HEK293 (cell line): Measurements from ENCODE around the gene RCN2.

Source experiments
- CTCF ChIA-PET: fragments of 350-600 bp; formaldehyde crosslinking; extraction: SDS; loops from one replicate; lab custom pipeline; 2021; ENCODE audit warnings: antibody characterized with exemption; lab: Yijun Ruan, JAX
- POLR2A ChIA-PET: fragments of 300-600 bp; formaldehyde crosslinking; extraction: SDS; loops from one replicate; lab custom pipeline; 2020; ENCODE audit warnings: antibody characterized with exemption, inconsistent platforms; lab: Yijun Ruan, JAX
- H3K27ac ChIP-seq: fragments of 200-500 bp; sonication (Bioruptor generic); 2 replicates; pipeline ENCODE4 v1.5.1; 2014; ENCODE audit warnings: low read depth, low read length, control low read depth, inconsistent platforms; ENCODE audit errors: extremely low read depth
- H3K36me3 ChIP-seq, 2 experiments: fragments of 200-500 bp in 1 of 2; sonication (Bioruptor generic) in 1 of 2; 1 replicate in 1 of 2; 2 replicates in 1 of 2; pipeline ENCODE4 v1.5.1; 2014 to 2017; ENCODE audit warnings: inconsistent platforms in 2 of 2, low read length in 2 of 2; ENCODE audit not compliant: control insufficient read depth in 2 of 2, insufficient read depth in 1 of 2
- H3K4me1 ChIP-seq: fragments of 200-500 bp; sonication (Bioruptor generic); 2 replicates; pipeline ENCODE4 v1.5.1; 2014; ENCODE audit warnings: mild to moderate bottlenecking, low read length, inconsistent platforms; ENCODE audit not compliant: control insufficient read depth, insufficient read depth
- H3K4me3 ChIP-seq: 2 replicates; pipeline ENCODE4 v1.5.1; 2011; ENCODE audit warnings: low read depth, mild to moderate bottlenecking, control low read depth, low read length, moderate library complexity
- H3K9me3 ChIP-seq: fragments of 200-500 bp; sonication (Bioruptor generic); 2 replicates; pipeline ENCODE4 v1.5.1; 2014; ENCODE audit warnings: low read depth, low read length, inconsistent platforms; ENCODE audit not compliant: control insufficient read depth, insufficient read depth
- GLIS1 ChIP-seq: fragments of 450-650 bp; formaldehyde crosslinking; IDR thresholded peaks from 2 replicates; pipeline ENCODE4 v1.5.1; 2016; ENCODE audit warnings: missing biosample characterization, missing genetic modification characterization
- IKZF3 ChIP-seq: fragments of 450-650 bp; IDR thresholded peaks from 2 replicates; pipeline ENCODE4 v1.5.0; 2018; ENCODE audit warnings: missing biosample characterization, mild to moderate bottlenecking, missing genetic modification characterization, moderate library complexity
- KLF7 ChIP-seq: fragments of 450-650 bp; formaldehyde crosslinking; IDR thresholded peaks from 2 replicates; pipeline ENCODE4 v1.5.1; 2016; ENCODE audit warnings: missing biosample characterization, missing genetic modification characterization, borderline replicate concordance
- REPIN1 ChIP-seq: fragments of 450-650 bp; formaldehyde crosslinking; IDR thresholded peaks from 2 replicates; pipeline ENCODE4 v1.5.1; 2017; ENCODE audit warnings: missing biosample characterization, missing genetic modification characterization, low read depth
- SCRT1 ChIP-seq: fragments of 450-650 bp; formaldehyde crosslinking; IDR thresholded peaks from 2 replicates; pipeline ENCODE4 v1.5.1; 2016; ENCODE audit warnings: missing biosample characterization, missing genetic modification characterization, borderline replicate concordance
- SCRT2 ChIP-seq: fragments of 450-650 bp; formaldehyde crosslinking; IDR thresholded peaks from 2 replicates; pipeline ENCODE4 v1.5.1; 2016; ENCODE audit warnings: missing biosample characterization, missing genetic modification characterization
- SP7 ChIP-seq: fragments of 450-650 bp; formaldehyde crosslinking; IDR thresholded peaks from 2 replicates; pipeline ENCODE4 v1.5.1; 2016; ENCODE audit warnings: missing biosample characterization, missing genetic modification characterization
- ZFP3 ChIP-seq: fragments of 450-650 bp; formaldehyde crosslinking; IDR thresholded peaks from 2 replicates; pipeline ENCODE4 v1.5.1; 2016; ENCODE audit warnings: low read depth, missing biosample characterization, missing genetic modification characterization
- ZNF157 ChIP-seq: fragments of 450-650 bp; formaldehyde crosslinking; IDR thresholded peaks from 2 replicates; pipeline ENCODE4 v1.5.1; 2016; ENCODE audit warnings: missing biosample characterization, missing genetic modification characterization
- ZNF16 ChIP-seq: fragments of 450-650 bp; formaldehyde crosslinking; IDR thresholded peaks from 2 replicates; pipeline ENCODE4 v1.5.1; 2016; ENCODE audit warnings: low read depth, missing biosample characterization, missing genetic modification characterization
- ZNF248 ChIP-seq: fragments of 450-650 bp; formaldehyde crosslinking; IDR thresholded peaks from 2 replicates; pipeline ENCODE4 v1.5.1; 2017; ENCODE audit warnings: missing biosample characterization, missing genetic modification characterization
- ZNF426 ChIP-seq: fragments of 450-650 bp; formaldehyde crosslinking; IDR thresholded peaks from 2 replicates; pipeline ENCODE4 v1.5.1; 2017; ENCODE audit warnings: missing biosample characterization, missing genetic modification characterization, mild to moderate bottlenecking, inconsistent platforms, moderate library complexity
- ZNF544 ChIP-seq: fragments of 450-650 bp; formaldehyde crosslinking; IDR thresholded peaks from 2 replicates; pipeline ENCODE4 v1.5.0; 2017; ENCODE audit warnings: missing biosample characterization, missing genetic modification characterization
- ZNF660 ChIP-seq: fragments of 450-650 bp; IDR thresholded peaks from 2 replicates; pipeline ENCODE4 v1.5.1; 2018; ENCODE audit warnings: missing biosample characterization, mild to moderate bottlenecking, missing genetic modification characterization
- ZNF670 ChIP-seq: fragments of 450-650 bp; formaldehyde crosslinking; IDR thresholded peaks from 2 replicates; pipeline ENCODE4 v1.5.1; 2016; ENCODE audit warnings: missing biosample characterization, missing genetic modification characterization, low read depth
- ZNF777 ChIP-seq: fragments of 450-650 bp; formaldehyde crosslinking; IDR thresholded peaks from 2 replicates; pipeline ENCODE4 v1.5.1; 2017; ENCODE audit warnings: missing biosample characterization, missing genetic modification characterization, borderline replicate concordance
- TF ChIP-seq, protein P1 (sequence below): fragments of 450-650 bp; formaldehyde crosslinking; IDR thresholded peaks from 2 replicates; pipeline ENCODE4 v1.5.1; 2016; ENCODE audit warnings: missing biosample characterization, missing genetic modification characterization
- TF ChIP-seq, protein P2 (sequence below): fragments of 450-650 bp; IDR thresholded peaks from 2 replicates; pipeline ENCODE4 v1.5.1; 2018; ENCODE audit warnings: missing biosample characterization, missing genetic modification characterization
- TF ChIP-seq, protein P3 (sequence below): fragments of 450-650 bp; formaldehyde crosslinking; IDR thresholded peaks from 2 replicates; pipeline ENCODE4 v1.5.1; 2016; ENCODE audit warnings: missing biosample characterization, missing genetic modification characterization
- TF ChIP-seq, protein P4 (sequence below): fragments of 450-650 bp; formaldehyde crosslinking; optimal IDR thresholded peaks from 2 replicates; pipeline ENCODE3; 2016; ENCODE audit warnings: missing biosample characterization, mild to moderate bottlenecking, missing genetic modification characterization
- TF ChIP-seq, protein P5 (sequence below): fragments of 450-650 bp; formaldehyde crosslinking; IDR thresholded peaks from 2 replicates; pipeline ENCODE4 v1.5.1; 2017; ENCODE audit warnings: missing biosample characterization, missing genetic modification characterization

RCN2 gene

DNA sequence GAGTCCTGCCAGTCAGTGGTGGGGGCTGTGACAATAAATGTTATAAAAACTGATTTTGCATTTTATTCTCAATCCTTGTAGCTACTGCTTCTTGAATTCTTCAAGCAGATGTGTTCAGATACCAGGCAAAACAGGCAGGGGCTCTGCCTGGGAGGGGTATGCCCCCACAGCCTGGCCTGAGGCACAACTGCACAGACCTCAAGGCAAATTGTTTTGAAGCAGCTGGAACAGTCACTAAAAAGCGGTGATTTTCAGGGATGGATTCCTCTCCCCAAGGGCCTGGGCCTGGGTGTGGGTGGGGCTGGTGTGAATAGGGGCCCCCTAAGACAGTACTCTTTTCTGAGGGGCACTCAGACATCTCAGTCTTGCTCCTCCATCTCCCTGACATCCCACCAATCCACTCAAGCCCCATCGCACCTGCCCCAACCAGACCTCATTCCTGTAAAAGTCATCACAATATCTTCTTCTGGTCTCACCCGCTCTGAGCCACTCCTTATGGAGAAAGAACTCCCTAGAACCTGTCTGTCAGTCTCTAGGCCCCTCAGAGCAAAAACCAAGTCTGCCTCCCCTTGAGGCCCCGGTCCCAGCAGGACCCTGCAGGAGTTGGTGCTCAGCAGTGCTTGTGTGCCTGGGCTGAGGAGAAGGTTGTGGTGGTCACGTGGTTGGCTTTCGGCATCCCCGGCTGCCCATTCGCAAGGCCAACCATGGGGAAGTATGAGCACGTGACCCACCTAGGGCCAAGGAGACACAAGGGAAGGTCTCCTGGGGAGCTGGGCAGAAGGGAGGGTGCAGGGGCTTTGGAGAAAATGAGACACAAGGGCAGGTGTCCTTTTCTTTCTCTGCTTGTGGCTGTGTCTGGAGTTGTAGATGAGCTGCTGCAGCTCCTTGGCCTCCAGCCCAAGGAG is 60.4 kb downstream of the RCN2 start:
- H3K36me3 ChIP-seq: no peaks in the 10 kb centered on the region
- ChIA-PET POLR2A (no interaction called here), CTCF (interaction anchor here (0.6 kb wide), 1 partner anchor 33 kb away, joined by 3 read pairs; no protein-coding TSS in a partner anchor)
- H3K9me3 ChIP-seq: no peaks in the 10 kb centered on the region
- no peak overlapping the region for H3K4me3 ChIP-seq
- no peak overlapping the region for H3K27ac ChIP-seq
- H3K4me1 ChIP-seq: no peaks in the 10 kb centered on the region
- TF ChIP-seq REPIN1 (tag by site-specific recombination): no peak
- TF ChIP-seq ZNF660 (tag by site-specific recombination): no peak
- TF ChIP-seq, protein P1, sequence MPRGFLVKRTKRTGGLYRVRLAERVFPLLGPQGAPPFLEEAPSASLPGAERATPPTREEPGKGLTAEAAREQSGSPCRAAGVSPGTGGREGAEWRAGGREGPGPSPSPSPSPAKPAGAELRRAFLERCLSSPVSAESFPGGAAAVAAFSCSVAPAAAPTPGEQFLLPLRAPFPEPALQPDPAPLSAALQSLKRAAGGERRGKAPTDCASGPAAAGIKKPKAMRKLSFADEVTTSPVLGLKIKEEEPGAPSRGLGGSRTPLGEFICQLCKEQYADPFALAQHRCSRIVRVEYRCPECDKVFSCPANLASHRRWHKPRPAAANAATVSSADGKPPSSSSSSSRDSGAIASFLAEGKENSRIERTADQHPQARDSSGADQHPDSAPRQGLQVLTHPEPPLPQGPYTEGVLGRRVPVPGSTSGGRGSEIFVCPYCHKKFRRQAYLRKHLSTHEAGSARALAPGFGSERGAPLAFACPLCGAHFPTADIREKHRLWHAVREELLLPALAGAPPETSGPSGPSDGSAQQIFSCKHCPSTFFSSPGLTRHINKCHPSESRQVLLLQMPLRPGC (tag by site-specific recombination): no peak
- no peak for TF ChIP-seq ZNF16 (tag by site-specific recombination)
- no peak for TF ChIP-seq ZNF544 (tag by site-specific recombination)
- no peak for TF ChIP-seq KLF7 (tag by site-specific recombination)
- TF ChIP-seq ZNF777: no peak

DNA sequence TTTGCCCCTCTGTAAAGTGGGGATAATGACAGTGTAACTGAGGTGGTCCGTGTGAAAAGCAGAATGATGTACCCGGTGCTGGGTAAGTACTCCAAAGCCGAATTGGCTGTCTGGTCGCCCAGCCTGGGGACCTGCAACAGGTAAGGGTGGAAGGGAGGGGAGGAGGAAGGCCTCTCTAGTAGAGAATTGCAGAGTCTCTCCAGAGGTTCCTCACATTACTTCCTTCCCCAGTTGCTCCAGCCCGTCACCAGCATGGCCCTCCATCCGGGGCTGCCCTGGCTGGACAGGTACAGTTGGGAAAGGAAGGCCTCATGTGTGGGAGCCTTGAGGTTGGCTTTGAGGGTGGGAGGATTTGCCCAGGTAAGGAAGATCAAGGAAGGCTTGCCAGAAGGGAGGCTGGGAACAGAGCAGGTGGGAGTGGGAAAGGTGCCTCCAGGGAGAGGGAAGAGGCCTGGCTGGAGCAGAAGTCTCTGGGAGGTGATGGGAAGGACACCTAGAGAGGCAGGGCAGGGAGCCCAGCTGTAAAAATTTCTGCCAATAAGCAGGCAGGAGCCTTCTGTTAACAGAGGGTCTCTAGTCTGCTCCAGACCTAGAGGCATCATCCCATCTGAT is 61.7 kb downstream of the RCN2 start:
- H3K4me3 ChIP-seq: no peak overlapping the region
- ChIA-PET POLR2A (no interaction called here), CTCF (no interaction called here)

DNA sequence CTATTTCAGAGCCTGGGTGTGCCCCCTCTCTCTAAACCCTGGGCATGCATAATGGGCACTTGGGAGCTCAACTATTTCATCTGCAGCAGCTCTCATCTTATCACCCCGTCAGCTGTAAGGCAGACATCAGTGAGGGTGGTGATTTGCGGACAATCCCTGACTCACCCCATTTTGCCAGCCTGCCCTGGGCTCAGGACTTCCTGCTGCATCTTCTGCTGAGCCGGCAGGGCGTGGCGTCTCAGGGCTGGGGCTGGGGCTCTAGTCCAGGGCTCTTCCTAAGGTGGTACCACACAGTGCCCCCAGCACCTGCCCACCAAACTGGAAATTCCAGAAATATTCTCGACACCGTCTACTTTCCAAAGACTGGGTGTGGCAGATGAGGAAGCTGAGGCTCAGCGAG is 62.5 kb downstream of the RCN2 start:
- H3K9me3 ChIP-seq: no peaks in the 10 kb centered on the region
- H3K4me1 ChIP-seq: no peaks in the 10 kb centered on the region
- POLR2A ChIA-PET: interaction anchor here (0.5 kb wide), 1 partner anchor 159 kb away, joined by 8 read pairs; no protein-coding TSS in a partner anchor
- no peak overlapping the region for H3K4me3 ChIP-seq
- no peaks in the 10 kb centered on the region for H3K36me3 ChIP-seq
- no peak overlapping the region for H3K27ac ChIP-seq
- CTCF ChIA-PET: interaction anchor here (0.6 to 1.5 kb wide), 2 partner anchors 21 to 29 kb away, joined by 3 to 4 read pairs; no protein-coding TSS in a partner anchor
- TF ChIP-seq SP7 (tag by site-specific recombination) (no peak), ZFP3 (no peak), ZNF248 (tag by site-specific recombination) (no peak), IKZF3 (tag by site-specific recombination) (no peak), ZNF426 (no peak), ZNF157 (tag by site-specific recombination) (no peak), ZNF670 (tag by site-specific recombination) (no peak)
- TF ChIP-seq, protein P2, sequence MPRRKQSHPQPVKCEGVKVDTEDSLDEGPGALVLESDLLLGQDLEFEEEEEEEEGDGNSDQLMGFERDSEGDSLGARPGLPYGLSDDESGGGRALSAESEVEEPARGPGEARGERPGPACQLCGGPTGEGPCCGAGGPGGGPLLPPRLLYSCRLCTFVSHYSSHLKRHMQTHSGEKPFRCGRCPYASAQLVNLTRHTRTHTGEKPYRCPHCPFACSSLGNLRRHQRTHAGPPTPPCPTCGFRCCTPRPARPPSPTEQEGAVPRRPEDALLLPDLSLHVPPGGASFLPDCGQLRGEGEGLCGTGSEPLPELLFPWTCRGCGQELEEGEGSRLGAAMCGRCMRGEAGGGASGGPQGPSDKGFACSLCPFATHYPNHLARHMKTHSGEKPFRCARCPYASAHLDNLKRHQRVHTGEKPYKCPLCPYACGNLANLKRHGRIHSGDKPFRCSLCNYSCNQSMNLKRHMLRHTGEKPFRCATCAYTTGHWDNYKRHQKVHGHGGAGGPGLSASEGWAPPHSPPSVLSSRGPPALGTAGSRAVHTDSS (tag by site-specific recombination): no peak
- TF ChIP-seq, protein P3, sequence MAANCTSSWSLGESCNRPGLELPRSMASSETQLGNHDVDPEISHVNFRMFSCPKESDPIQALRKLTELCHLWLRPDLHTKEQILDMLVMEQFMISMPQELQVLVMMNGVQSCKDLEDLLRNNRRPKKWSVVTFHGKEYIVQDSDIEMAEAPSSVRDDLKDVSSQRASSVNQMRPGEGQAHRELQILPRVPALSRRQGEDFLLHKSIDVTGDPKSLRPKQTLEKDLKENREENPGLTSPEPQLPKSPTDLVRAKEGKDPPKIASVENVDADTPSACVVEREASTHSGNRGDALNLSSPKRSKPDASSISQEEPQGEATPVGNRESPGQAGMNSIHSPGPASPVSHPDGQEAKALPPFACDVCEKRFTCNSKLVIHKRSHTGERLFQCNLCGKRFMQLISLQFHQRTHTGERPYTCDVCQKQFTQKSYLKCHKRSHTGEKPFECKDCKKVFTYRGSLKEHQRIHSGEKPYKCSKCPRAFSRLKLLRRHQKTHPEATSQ: no peak

More for the DNA sequence above, 61.7 kb downstream of the RCN2 start:
- TF ChIP-seq GLIS1 (tag by site-specific recombination): no peak
- TF ChIP-seq, protein P4, sequence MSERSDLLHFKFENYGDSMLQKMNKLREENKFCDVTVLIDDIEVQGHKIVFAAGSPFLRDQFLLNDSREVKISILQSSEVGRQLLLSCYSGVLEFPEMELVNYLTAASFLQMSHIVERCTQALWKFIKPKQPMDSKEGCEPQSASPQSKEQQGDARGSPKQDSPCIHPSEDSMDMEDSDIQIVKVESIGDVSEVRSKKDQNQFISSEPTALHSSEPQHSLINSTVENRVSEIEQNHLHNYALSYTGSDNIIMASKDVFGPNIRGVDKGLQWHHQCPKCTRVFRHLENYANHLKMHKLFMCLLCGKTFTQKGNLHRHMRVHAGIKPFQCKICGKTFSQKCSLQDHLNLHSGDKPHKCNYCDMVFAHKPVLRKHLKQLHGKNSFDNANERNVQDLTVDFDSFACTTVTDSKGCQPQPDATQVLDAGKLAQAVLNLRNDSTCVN (tag by site-specific recombination): no peak
- TF ChIP-seq SCRT1 (tag by site-specific recombination): peak; percentile 55; the same call in 1 of the 2 replicates
- TF ChIP-seq ZNF670 (tag by site-specific recombination): no peak
- peak; percentile 85 for TF ChIP-seq SCRT2 (tag by site-specific recombination)
- TF ChIP-seq, protein P5, sequence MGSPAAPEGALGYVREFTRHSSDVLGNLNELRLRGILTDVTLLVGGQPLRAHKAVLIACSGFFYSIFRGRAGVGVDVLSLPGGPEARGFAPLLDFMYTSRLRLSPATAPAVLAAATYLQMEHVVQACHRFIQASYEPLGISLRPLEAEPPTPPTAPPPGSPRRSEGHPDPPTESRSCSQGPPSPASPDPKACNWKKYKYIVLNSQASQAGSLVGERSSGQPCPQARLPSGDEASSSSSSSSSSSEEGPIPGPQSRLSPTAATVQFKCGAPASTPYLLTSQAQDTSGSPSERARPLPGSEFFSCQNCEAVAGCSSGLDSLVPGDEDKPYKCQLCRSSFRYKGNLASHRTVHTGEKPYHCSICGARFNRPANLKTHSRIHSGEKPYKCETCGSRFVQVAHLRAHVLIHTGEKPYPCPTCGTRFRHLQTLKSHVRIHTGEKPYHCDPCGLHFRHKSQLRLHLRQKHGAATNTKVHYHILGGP (tag by site-specific recombination): no peak
- TF ChIP-seq, all 188 proteins: peak for 2
- Histone ChIP-seq H3K4me1 (no peaks in the 10 kb centered on the region), H3K9me3 (no peaks in the 10 kb centered on the region), H3K27ac (no peak overlapping the region), H3K36me3 (no peaks in the 10 kb centered on the region)
